Measurements from ENCODE around the gene INSYN2A.

DNA sequence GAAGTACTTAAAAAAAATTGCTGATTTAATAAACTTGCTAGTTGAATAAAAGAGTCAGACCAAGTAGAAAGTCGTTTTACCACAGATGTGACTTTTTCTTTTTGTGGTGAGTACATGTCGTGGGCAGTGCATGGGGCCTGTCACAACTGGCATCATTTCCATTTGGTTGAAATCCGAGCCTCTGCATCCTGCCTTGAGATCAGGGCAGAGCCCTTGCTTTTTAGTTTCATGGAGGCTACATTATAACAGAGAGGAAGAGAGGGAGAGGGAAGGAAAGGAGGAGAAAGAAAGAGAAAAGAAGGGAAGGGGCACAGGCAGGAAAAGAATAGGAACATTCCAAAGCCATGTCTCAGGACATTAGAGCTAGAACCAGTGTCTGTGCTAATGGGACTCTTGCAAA, 20.4 kb upstream of the INSYN2A start:
- TF ChIP-seq CTCF (IDR thresholded peaks at IDR 0.05; ENCODE audit: low read depth, low read length, missing input control), result no peak
- TF ChIP-seq SP1 (IDR thresholded peaks at IDR 0.05), result no peak
- no peak for TF ChIP-seq MAX (IDR thresholded peaks at IDR 0.05)
- TF ChIP-seq, protein P1, sequence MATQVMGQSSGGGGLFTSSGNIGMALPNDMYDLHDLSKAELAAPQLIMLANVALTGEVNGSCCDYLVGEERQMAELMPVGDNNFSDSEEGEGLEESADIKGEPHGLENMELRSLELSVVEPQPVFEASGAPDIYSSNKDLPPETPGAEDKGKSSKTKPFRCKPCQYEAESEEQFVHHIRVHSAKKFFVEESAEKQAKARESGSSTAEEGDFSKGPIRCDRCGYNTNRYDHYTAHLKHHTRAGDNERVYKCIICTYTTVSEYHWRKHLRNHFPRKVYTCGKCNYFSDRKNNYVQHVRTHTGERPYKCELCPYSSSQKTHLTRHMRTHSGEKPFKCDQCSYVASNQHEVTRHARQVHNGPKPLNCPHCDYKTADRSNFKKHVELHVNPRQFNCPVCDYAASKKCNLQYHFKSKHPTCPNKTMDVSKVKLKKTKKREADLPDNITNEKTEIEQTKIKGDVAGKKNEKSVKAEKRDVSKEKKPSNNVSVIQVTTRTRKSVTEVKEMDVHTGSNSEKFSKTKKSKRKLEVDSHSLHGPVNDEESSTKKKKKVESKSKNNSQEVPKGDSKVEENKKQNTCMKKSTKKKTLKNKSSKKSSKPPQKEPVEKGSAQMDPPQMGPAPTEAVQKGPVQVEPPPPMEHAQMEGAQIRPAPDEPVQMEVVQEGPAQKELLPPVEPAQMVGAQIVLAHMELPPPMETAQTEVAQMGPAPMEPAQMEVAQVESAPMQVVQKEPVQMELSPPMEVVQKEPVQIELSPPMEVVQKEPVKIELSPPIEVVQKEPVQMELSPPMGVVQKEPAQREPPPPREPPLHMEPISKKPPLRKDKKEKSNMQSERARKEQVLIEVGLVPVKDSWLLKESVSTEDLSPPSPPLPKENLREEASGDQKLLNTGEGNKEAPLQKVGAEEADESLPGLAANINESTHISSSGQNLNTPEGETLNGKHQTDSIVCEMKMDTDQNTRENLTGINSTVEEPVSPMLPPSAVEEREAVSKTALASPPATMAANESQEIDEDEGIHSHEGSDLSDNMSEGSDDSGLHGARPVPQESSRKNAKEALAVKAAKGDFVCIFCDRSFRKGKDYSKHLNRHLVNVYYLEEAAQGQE (IDR thresholded peaks at IDR 0.05), result no peak
- TF ChIP-seq FOXA1 (IDR thresholded peaks at IDR 0.05), result no peak
- TF ChIP-seq, protein P2, sequence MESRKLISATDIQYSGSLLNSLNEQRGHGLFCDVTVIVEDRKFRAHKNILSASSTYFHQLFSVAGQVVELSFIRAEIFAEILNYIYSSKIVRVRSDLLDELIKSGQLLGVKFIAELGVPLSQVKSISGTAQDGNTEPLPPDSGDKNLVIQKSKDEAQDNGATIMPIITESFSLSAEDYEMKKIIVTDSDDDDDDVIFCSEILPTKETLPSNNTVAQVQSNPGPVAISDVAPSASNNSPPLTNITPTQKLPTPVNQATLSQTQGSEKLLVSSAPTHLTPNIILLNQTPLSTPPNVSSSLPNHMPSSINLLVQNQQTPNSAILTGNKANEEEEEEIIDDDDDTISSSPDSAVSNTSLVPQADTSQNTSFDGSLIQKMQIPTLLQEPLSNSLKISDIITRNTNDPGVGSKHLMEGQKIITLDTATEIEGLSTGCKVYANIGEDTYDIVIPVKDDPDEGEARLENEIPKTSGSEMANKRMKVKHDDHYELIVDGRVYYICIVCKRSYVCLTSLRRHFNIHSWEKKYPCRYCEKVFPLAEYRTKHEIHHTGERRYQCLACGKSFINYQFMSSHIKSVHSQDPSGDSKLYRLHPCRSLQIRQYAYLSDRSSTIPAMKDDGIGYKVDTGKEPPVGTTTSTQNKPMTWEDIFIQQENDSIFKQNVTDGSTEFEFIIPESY (IDR thresholded peaks at IDR 0.05), result no peak
- no peak for TF ChIP-seq TAF1 (conservative IDR thresholded peaks at IDR 0.05)
- TF ChIP-seq RAD21 (IDR thresholded peaks at IDR 0.05), result no peak
- no peak for TF ChIP-seq YY1 (IDR thresholded peaks at IDR 0.05)
- no peak for TF ChIP-seq RXRA (IDR thresholded peaks at IDR 0.05)
- TF ChIP-seq JUND (IDR thresholded peaks at IDR 0.05), result no peak
- TF ChIP-seq, protein P3, sequence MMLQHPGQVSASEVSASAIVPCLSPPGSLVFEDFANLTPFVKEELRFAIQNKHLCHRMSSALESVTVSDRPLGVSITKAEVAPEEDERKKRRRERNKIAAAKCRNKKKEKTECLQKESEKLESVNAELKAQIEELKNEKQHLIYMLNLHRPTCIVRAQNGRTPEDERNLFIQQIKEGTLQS (IDR thresholded peaks at IDR 0.05), result no peak
- no peak for TF ChIP-seq GABPA (IDR thresholded peaks at IDR 0.05 in 1 of 2, conservative IDR thresholded peaks at IDR 0.05 in 1 of 2)
